Measurements from ENCODE around the gene SYNGAP1.

DNA sequence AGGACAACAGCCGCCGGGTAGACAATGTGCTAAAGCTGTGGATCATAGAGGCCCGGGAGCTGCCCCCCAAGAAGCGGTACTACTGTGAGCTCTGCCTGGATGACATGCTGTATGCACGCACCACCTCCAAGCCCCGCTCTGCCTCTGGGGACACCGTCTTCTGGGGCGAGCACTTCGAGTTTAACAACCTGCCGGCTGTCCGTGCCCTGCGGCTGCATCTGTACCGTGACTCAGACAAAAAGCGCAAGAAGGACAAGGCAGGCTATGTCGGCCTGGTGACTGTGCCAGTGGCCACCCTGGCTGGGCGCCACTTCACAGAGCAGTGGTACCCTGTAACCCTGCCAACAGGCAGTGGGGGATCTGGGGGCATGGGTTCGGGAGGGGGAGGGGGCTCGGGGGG is 17.8 kb downstream of the SYNGAP1 start:
- TF ChIP-seq TAF1 (IDR thresholded peaks at IDR 0.05; ENCODE audit: borderline replicate concordance, low read depth, low read length) (no peak), TCF12 (IDR thresholded peaks at IDR 0.05) (no peak), POLR2AphosphoS5 (IDR thresholded peaks at IDR 0.05; ENCODE audit: low read depth, low read length) (no peak)

All from SK-N-SH (cell line).